SK-N-SH (cell line): ENCODE results near the gene ACACB. TPM values are rescaled to one million over a fixed set of nuclear protein-coding genes. Genes with fewer than 3 reads are reported as not detected.

Experiments
- CTCF ChIA-PET: fragments of 300-600, 350-600 bp; formaldehyde crosslinking; extraction: SDS; loops from one replicate; lab custom pipeline; 2021; lab: Yijun Ruan, JAX
- POLR2A ChIA-PET: fragments of 350-600 bp; sonication (Branson Sonifier 250); formaldehyde crosslinking; extraction: SDS; loops from one replicate; lab custom pipeline; 2020; ENCODE audit warnings: antibody characterized with exemption, inconsistent platforms; lab: Yijun Ruan, JAX
- DNase-seq: peaks from one replicate; pipeline ENCODE4 v3.0.0; 2012
- H2AFZ ChIP-seq: fragments of 200-600 bp; sonication (generic); 2 replicates; pipeline ENCODE4 v1.8.1; 2016; ENCODE audit warnings: antibody characterized with exemption, mild to moderate bottlenecking, low read depth
- H3F3A ChIP-seq: fragments of 200-600 bp; sonication (generic); replicated peaks from 2 replicates; pipeline ENCODE3; 2016; ENCODE audit warnings: antibody characterized with exemption, mild to moderate bottlenecking; ENCODE audit not compliant: insufficient read depth
- H3K27ac ChIP-seq, 2 experiments: fragments of 200-500 bp in 1 of 2; fragments of 200-600 bp in 1 of 2; sonication (Bioruptor generic) in 1 of 2; sonication (generic), shearing (Covaris generic) in 1 of 2; 2 replicates each; pipeline versions ENCODE4 v1.5.1 to v1.6.1; 2014 to 2016; ENCODE audit warnings: low read depth in 2 of 2, inconsistent platforms in 1 of 2, low read length in 1 of 2, mild to moderate bottlenecking in 1 of 2, mixed read lengths in 1 of 2
- H3K27me3 ChIP-seq: fragments of 200-600 bp; sonication (generic), shearing (Covaris generic); 2 replicates; pipeline ENCODE4 v1.6.1; 2016; ENCODE audit warnings: mixed run types; ENCODE audit not compliant: insufficient read depth
- H3K36me3 ChIP-seq, 2 experiments: fragments of 200-500 bp in 1 of 2; fragments of 200-600 bp in 1 of 2; sonication (Bioruptor generic) in 1 of 2; sonication (generic) in 1 of 2; replicated peaks in 1 of 2; 2 replicates each; pipeline versions ENCODE3 to v1.5.1; 2014 to 2016; ENCODE audit warnings: low read length in 1 of 2, mild to moderate bottlenecking in 1 of 2; ENCODE audit not compliant: insufficient read depth in 2 of 2, control insufficient read depth in 1 of 2
- H3K4me1 ChIP-seq, 2 experiments: fragments of 200-500 bp in 1 of 2; fragments of 200-600 bp in 1 of 2; sonication (Bioruptor generic) in 1 of 2; sonication (generic), shearing (Covaris generic) in 1 of 2; 2 replicates each; pipeline versions ENCODE4 v1.5.1 to v1.6.1; 2014 to 2016; ENCODE audit warnings: low read depth in 1 of 2, low read length in 1 of 2, mixed run types in 1 of 2; ENCODE audit not compliant: insufficient read depth in 2 of 2, control insufficient read depth in 1 of 2
- H3K4me2 ChIP-seq: fragments of 200-600 bp; sonication (generic), shearing (Covaris generic); 2 replicates; pipeline ENCODE4 v1.6.1; 2017; ENCODE audit warnings: mixed run types
- H3K4me3 ChIP-seq, 2 experiments: fragments of 200-500 bp in 1 of 2; fragments of 200-600 bp in 1 of 2; sonication (Bioruptor generic) in 1 of 2; sonication (generic), shearing (Covaris generic) in 1 of 2; 2 replicates each; pipeline versions ENCODE4 v1.5.1 to v1.8.1; 2014 to 2016; ENCODE audit warnings: low read depth in 2 of 2, inconsistent platforms in 1 of 2, low read length in 1 of 2, mild to moderate bottlenecking in 1 of 2, mixed read lengths in 1 of 2, moderate library complexity in 1 of 2
- H3K79me2 ChIP-seq: fragments of 200-600 bp; sonication (generic); 2 replicates; pipeline ENCODE4 v1.8.1; 2017; ENCODE audit warnings: mild to moderate bottlenecking; ENCODE audit not compliant: insufficient read depth
- H3K9ac ChIP-seq: fragments of 200-600 bp; sonication (generic); 2 replicates; pipeline ENCODE4 v1.6.1; 2017; ENCODE audit warnings: mixed run types
- H3K9me2 ChIP-seq: fragments of 200-600 bp; sonication (generic); 2 replicates; pipeline ENCODE4 v1.6.1; 2017; ENCODE audit warnings: mixed run types
- H3K9me3 ChIP-seq: fragments of 200-600 bp; sonication (generic); 2 replicates; pipeline ENCODE4 v1.6.1; 2017; ENCODE audit warnings: mixed run types, mild to moderate bottlenecking, moderate library complexity
- H4K20me1 ChIP-seq: fragments of 200-600 bp; sonication (generic); 2 replicates; pipeline ENCODE4 v1.6.1; 2017; ENCODE audit warnings: mild to moderate bottlenecking, mixed run types; ENCODE audit not compliant: insufficient read depth
- CHD2 ChIP-seq: fragments of 150-350 bp; IDR thresholded peaks from 2 replicates; pipeline ENCODE4 v1.6.1; 2018; ENCODE audit warnings: low read length; ENCODE audit not compliant: partially characterized antibody
- FOXJ3 ChIP-seq: sonication (generic); formaldehyde crosslinking; IDR thresholded peaks from 2 replicates; pipeline ENCODE4 v1.5.1; 2020; ENCODE audit warnings: mild to moderate bottlenecking, missing genetic modification reagents
- GABPA ChIP-seq: IDR thresholded peaks from 2 replicates; pipeline ENCODE4 v1.4.0; 2012; ENCODE audit warnings: low read depth, mild to moderate bottlenecking
- GATA2 ChIP-seq: sonication (generic); formaldehyde crosslinking; IDR thresholded peaks from 2 replicates; pipeline ENCODE4 v1.5.0; 2020; ENCODE audit warnings: mild to moderate bottlenecking, missing genetic modification reagents
- MXI1 ChIP-seq: IDR thresholded peaks from 2 replicates; pipeline ENCODE4 v1.6.1; 2012; ENCODE audit warnings: mild to moderate bottlenecking, low read depth, low read length, improper control_type of control experiment
- NRF1 ChIP-seq: IDR thresholded peaks from 2 replicates; pipeline ENCODE4 v1.6.1; 2012; ENCODE audit warnings: low read depth, mild to moderate bottlenecking, low read length
- SIN3A ChIP-seq: IDR thresholded peaks from 2 replicates; pipeline ENCODE4 v1.6.1; 2012; ENCODE audit warnings: low read depth, mild to moderate bottlenecking, low read length, moderate library complexity, borderline replicate concordance
- SMC3 ChIP-seq: IDR thresholded peaks from 2 replicates; pipeline ENCODE4 v1.6.1; 2012; ENCODE audit warnings: low read depth, low read length, improper control_type of control experiment
- TCF12 ChIP-seq: IDR thresholded peaks from 2 replicates; pipeline ENCODE4 v1.4.0; 2012
- WGBS: methylation state at CpG from one replicate; pipeline ENCODE4 v1.1.6; 2017; ENCODE audit warnings: low lambda C conversion rate; 5-methylcytosine and 5-hydroxymethylcytosine counted together
- polyA plus RNA-seq, 3 experiments: library from polyadenylated mRNA; depleted of rRNA; stranded (reverse); fragments of >200 nt; gene quantifications; 2 replicates each; pipeline ENCODE4 v1.2.3, GENCODE V29; 2012
- TF ChIP-seq, protein P1 (sequence below): IDR thresholded peaks from 2 replicates; pipeline ENCODE4 v1.6.1; 2012; ENCODE audit warnings: mild to moderate bottlenecking, low read depth, low read length, moderate library complexity
- TF ChIP-seq, protein P2 (sequence below): IDR thresholded peaks from 2 replicates; pipeline ENCODE4; 2012

The ACACB gene
- polyA plus RNA-seq, 1 of the 3 experiments (the other 2 are of a cell fraction): 6.1 TPM

DNA sequence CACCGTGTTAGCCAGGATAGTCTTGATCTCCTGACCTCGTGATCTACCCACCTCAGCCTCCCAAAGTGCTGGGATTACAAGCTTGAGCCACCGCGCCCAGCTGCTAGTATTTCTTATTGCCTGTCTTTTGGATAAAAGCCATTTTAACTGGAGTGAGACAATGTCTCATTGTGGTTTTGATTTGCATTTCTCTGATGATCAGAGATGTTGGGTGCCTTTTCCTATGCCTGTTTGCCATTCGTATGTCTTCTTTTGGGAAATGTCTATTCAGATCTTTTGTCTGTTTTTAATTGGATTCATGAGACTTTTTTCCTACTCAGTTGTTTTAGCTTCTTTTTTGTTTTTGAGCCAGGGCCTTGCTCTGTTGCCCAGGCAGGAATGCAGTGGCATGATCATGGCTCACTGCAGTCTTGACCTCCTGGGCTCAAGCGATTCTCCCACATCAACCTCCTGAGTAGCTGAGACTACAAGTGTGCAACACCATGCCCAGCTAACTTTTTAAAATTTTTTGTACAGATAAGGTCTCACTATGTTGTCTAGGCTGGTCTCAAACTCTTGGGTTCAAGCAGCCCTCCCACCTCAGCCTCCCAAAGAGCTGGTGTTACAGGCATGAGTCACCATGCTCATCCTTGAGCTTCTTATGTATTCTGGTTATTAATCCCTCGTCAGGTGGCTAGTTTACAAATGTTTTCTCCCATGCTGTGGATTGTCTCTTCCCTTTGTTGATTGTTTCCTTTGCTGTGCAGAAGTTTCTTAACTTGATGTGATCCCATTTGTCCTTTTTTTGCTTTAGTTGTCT, 65.9 kb downstream of the ACACB start:
- POLR2A ChIA-PET: no interaction called here
- 92% methylated on average over 7 of the region's 7 CpGs for WGBS
- Histone ChIP-seq H3K9ac (no peak overlapping the region), H3K4me2 (no peak overlapping the region), H3K9me3 (no peaks in the 10 kb centered on the region), H3K4me1 (no peaks in the 10 kb centered on the region), H3K9me2 (no peaks in the 10 kb centered on the region), H4K20me1 (no peaks in the 10 kb centered on the region), H3K79me2 (no peaks in the 10 kb centered on the region), H2AFZ (no peak overlapping the region), H3K27ac (no peak overlapping the region), H3K36me3 (peaks cover 0 to 9% of the 10 kb centered on the region in 2 experiments), H3K4me3 (no peak overlapping the region), H3K27me3 (no peaks in the 10 kb centered on the region), H3F3A (no peaks in the 10 kb centered on the region)
- CTCF ChIA-PET: interaction anchor here (0.7 to 1.4 kb wide), 2 partner anchors 37 to 897 kb away, joined by 3 to 4 read pairs; no protein-coding TSS in a partner anchor
- DNase-seq: no peak
- TF ChIP-seq SMC3 (no peak), GABPA (no peak), CHD2 (no peak), GATA2 (CRISPR knock-in tag) (no peak), NRF1 (no peak)
- TF ChIP-seq, protein P1, sequence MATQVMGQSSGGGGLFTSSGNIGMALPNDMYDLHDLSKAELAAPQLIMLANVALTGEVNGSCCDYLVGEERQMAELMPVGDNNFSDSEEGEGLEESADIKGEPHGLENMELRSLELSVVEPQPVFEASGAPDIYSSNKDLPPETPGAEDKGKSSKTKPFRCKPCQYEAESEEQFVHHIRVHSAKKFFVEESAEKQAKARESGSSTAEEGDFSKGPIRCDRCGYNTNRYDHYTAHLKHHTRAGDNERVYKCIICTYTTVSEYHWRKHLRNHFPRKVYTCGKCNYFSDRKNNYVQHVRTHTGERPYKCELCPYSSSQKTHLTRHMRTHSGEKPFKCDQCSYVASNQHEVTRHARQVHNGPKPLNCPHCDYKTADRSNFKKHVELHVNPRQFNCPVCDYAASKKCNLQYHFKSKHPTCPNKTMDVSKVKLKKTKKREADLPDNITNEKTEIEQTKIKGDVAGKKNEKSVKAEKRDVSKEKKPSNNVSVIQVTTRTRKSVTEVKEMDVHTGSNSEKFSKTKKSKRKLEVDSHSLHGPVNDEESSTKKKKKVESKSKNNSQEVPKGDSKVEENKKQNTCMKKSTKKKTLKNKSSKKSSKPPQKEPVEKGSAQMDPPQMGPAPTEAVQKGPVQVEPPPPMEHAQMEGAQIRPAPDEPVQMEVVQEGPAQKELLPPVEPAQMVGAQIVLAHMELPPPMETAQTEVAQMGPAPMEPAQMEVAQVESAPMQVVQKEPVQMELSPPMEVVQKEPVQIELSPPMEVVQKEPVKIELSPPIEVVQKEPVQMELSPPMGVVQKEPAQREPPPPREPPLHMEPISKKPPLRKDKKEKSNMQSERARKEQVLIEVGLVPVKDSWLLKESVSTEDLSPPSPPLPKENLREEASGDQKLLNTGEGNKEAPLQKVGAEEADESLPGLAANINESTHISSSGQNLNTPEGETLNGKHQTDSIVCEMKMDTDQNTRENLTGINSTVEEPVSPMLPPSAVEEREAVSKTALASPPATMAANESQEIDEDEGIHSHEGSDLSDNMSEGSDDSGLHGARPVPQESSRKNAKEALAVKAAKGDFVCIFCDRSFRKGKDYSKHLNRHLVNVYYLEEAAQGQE: no peak

DNA sequence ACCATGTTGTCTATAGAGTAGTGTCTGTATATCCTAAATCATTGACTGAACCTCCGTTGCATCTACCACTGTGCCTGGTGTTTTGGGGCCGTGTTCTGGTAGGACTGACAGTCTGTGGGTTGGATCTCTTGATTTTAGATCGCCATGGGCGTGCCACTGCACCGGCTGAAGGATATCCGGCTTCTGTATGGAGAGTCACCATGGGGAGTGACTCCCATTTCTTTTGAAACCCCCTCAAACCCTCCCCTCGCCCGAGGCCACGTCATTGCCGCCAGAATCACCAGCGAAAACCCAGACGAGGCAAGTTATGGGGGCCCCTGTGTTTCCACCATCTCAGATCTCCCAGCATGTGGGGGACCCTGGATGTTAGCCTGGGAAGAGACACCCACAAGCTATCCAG, 69.1 kb downstream of the ACACB start:
- no peaks in the 10 kb centered on the region for H3K4me1 ChIP-seq
- ChIA-PET CTCF (no interaction called here), POLR2A (no interaction called here)
- H3K4me2 ChIP-seq: no peak overlapping the region
- H3K4me3 ChIP-seq: no peak overlapping the region
- no peaks in the 10 kb centered on the region for H3K9me2 ChIP-seq
- H4K20me1 ChIP-seq: no peaks in the 10 kb centered on the region
- H3K36me3 ChIP-seq: peaks cover 0 to 3% of the 10 kb centered on the region in 2 experiments
- H2AFZ ChIP-seq: no peak overlapping the region
- H3K79me2 ChIP-seq: no peaks in the 10 kb centered on the region
- no peak for DNase-seq
- no peaks in the 10 kb centered on the region for H3F3A ChIP-seq
- no peak overlapping the region for H3K27ac ChIP-seq
- no peak for TF ChIP-seq MXI1
- no peak for TF ChIP-seq TCF12
- no peak for TF ChIP-seq SIN3A
- TF ChIP-seq, protein P2, sequence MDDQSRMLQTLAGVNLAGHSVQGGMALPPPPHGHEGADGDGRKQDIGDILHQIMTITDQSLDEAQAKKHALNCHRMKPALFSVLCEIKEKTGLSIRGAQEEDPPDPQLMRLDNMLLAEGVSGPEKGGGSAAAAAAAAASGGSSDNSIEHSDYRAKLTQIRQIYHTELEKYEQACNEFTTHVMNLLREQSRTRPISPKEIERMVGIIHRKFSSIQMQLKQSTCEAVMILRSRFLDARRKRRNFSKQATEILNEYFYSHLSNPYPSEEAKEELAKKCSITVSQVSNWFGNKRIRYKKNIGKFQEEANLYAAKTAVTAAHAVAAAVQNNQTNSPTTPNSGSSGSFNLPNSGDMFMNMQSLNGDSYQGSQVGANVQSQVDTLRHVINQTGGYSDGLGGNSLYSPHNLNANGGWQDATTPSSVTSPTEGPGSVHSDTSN: no peak
- TF ChIP-seq FOXJ3 (CRISPR knock-in tag): no peak
- H3K27me3 ChIP-seq: no peaks in the 10 kb centered on the region
- no peaks in the 10 kb centered on the region for H3K9me3 ChIP-seq
- no peak overlapping the region for H3K9ac ChIP-seq
- WGBS: 88% methylated on average over 12 of the region's 12 CpGs
